SK-N-SH treated with all-trans-retinoic acid at 6 μM for 48 hours (cell line): ENCODE measurements around the gene DMAC2.
A peak's percentile ranks its signal among the peaks of the same experiment; 100 is the strongest.
"Not testable (repeated sequence)": the region's sequence is repeated elsewhere in the genome, so short reads cannot be mapped to it uniquely, and the experiment has no call there.

Source experiments
- ATAC-seq: fragments of 200-7000 bp; cut with Tn5 transposase; 3 replicates; pipeline ENCODE4 v1.9.1; 2020; ENCODE audit warnings: mild to moderate bottlenecking, moderate library complexity
- ARNTL ChIP-seq: fragments of 450-650 bp; formaldehyde crosslinking; IDR thresholded peaks from 2 replicates; pipeline ENCODE4 v1.5.0; 2020; ENCODE audit warnings: low read depth, mild to moderate bottlenecking, moderate library complexity, borderline replicate concordance
- BACH2 ChIP-seq: fragments of 250-450 bp; sonication (Bioruptor Pico); IDR thresholded peaks from 2 replicates; pipeline ENCODE4 v1.9.0; 2021; ENCODE audit warnings: mild to moderate bottlenecking, borderline replicate concordance
- CREB5 ChIP-seq: fragments of 250-450 bp; sonication (Bioruptor Pico); IDR thresholded peaks from 2 replicates; pipeline ENCODE4 v1.5.1; 2020; ENCODE audit warnings: low read depth, mild to moderate bottlenecking, moderate library complexity
- CSDC2 ChIP-seq: fragments of 250-450 bp; sonication (Bioruptor Pico); IDR thresholded peaks from 2 replicates; pipeline ENCODE4 v1.5.0; 2020; ENCODE audit warnings: mild to moderate bottlenecking, moderate library complexity
- CSRNP3 ChIP-seq: fragments of 250-450 bp; sonication (Bioruptor Pico); IDR thresholded peaks from 2 replicates; pipeline ENCODE4 v1.5.1; 2021; ENCODE audit warnings: mild to moderate bottlenecking, moderate library complexity
- GLIS3 ChIP-seq: fragments of 250-450 bp; sonication (Bioruptor Pico); IDR thresholded peaks from 2 replicates; pipeline ENCODE4 v1.5.0; 2020; ENCODE audit warnings: mild to moderate bottlenecking, moderate library complexity
- ISL1 ChIP-seq: fragments of 250-450 bp; sonication (Bioruptor Pico); IDR thresholded peaks from 2 replicates; pipeline ENCODE4 v2.1.2; 2022; ENCODE audit warnings: mild to moderate bottlenecking, moderate library complexity
- OSR1 ChIP-seq: fragments of 250-450 bp; sonication (Bioruptor Pico); IDR thresholded peaks from 2 replicates; pipeline ENCODE4 v1.8.0; 2022; ENCODE audit warnings: moderate library complexity, mild to moderate bottlenecking, inconsistent platforms
- PATZ1 ChIP-seq: fragments of 250-450 bp; sonication (Bioruptor Pico); IDR thresholded peaks from 2 replicates; pipeline ENCODE4 v1.8.0; 2020; ENCODE audit warnings: mild to moderate bottlenecking, moderate library complexity, borderline replicate concordance
- POU6F1 ChIP-seq: fragments of 250-450 bp; sonication (Bioruptor Pico); IDR thresholded peaks from 2 replicates; pipeline ENCODE4 v1.8.0; 2021; ENCODE audit warnings: low read depth, mild to moderate bottlenecking, moderate library complexity, borderline replicate concordance
- PPARA ChIP-seq: fragments of 250-450 bp; sonication (Bioruptor Pico); IDR thresholded peaks from 2 replicates; pipeline ENCODE4 v1.5.0; 2020; ENCODE audit warnings: mild to moderate bottlenecking, borderline replicate concordance
- TOX ChIP-seq: fragments of 250-450 bp; sonication (Bioruptor Pico); IDR thresholded peaks from 2 replicates; pipeline ENCODE4 v1.8.0; 2021; ENCODE audit warnings: mild to moderate bottlenecking, moderate library complexity, borderline replicate concordance
- ZC3H10 ChIP-seq: fragments of 250-450 bp; sonication (Bioruptor Pico); IDR thresholded peaks from 2 replicates; pipeline ENCODE4 v1.5.1; 2021; ENCODE audit warnings: mild to moderate bottlenecking, moderate library complexity
- ZFP3 ChIP-seq: fragments of 250-450 bp; sonication (Bioruptor Pico); IDR thresholded peaks from 2 replicates; pipeline ENCODE4 v1.5.0; 2020; ENCODE audit warnings: mild to moderate bottlenecking, moderate library complexity
- ZFP30 ChIP-seq: fragments of 450-650 bp; formaldehyde crosslinking; IDR thresholded peaks from 2 replicates; pipeline ENCODE4 v1.5.0; 2022; ENCODE audit warnings: mild to moderate bottlenecking, moderate library complexity
- ZNF70 ChIP-seq: fragments of 450-650 bp; formaldehyde crosslinking; IDR thresholded peaks from 2 replicates; pipeline ENCODE4 v1.5.0; 2020; ENCODE audit warnings: mild to moderate bottlenecking, moderate library complexity
- ZNF8 ChIP-seq: fragments of 450-650 bp; formaldehyde crosslinking; IDR thresholded peaks from 2 replicates; pipeline ENCODE4 v1.5.0; 2020; ENCODE audit warnings: mild to moderate bottlenecking, moderate library complexity

DMAC2 gene

GRCh38 chr19:41412953-41413352, 26.8 kb downstream of the DMAC2 start (continued):
- TF ChIP-seq CREB5 (CRISPR knock-in tag), result no peak
- no peak for TF ChIP-seq ZNF70 (CRISPR knock-in tag)
- no peak for TF ChIP-seq ZFP3
- TF ChIP-seq GLIS3 (CRISPR knock-in tag), result no peak

GRCh38 chr19:41411968-41412265, 27.8 kb downstream of the DMAC2 start:
- ATAC-seq, result no peak
- TF ChIP-seq ZFP3, result 0 out of 2 replicates have a peak, but pooled peaks have one; percentile 59
- no peak for TF ChIP-seq POU6F1 (CRISPR knock-in tag)
- TF ChIP-seq ZFP30 (CRISPR knock-in tag), result no peak

- no peak for TF ChIP-seq ZFP30 (CRISPR knock-in tag)
- no peak for TF ChIP-seq ZFP3
- no peak for TF ChIP-seq OSR1 (CRISPR knock-in tag)
- TF ChIP-seq ZNF70 (CRISPR knock-in tag), result no peak
- TF ChIP-seq PPARA, result no peak
- TF ChIP-seq ISL1 (CRISPR knock-in tag), result 0 out of 2 replicates have a peak, but pooled peaks have one; percentile 8
- TF ChIP-seq, all 23 proteins: peak for 1
- no peak for ATAC-seq
Measured at GRCh38 chr19:41411100-41411967, 28.4 kb downstream of the DMAC2 start.

- TF ChIP-seq TOX, result no peak
- no peak for TF ChIP-seq CREB5 (CRISPR knock-in tag)
- no peak for TF ChIP-seq POU6F1 (CRISPR knock-in tag)
- TF ChIP-seq ARNTL (CRISPR knock-in tag), result no peak
- TF ChIP-seq ZC3H10, result no peak
- no peak for TF ChIP-seq PATZ1 (CRISPR knock-in tag)
- no peak for TF ChIP-seq CSDC2 (CRISPR knock-in tag)
Measured at GRCh38 chr19:41410336-41411054, 29.2 kb downstream of the DMAC2 start.

GRCh38 chr19:41409288-41409687, 30.4 kb downstream of the DMAC2 start:
- no peak for TF ChIP-seq CREB5 (CRISPR knock-in tag)
- no peak for TF ChIP-seq ISL1 (CRISPR knock-in tag)
- no peak for TF ChIP-seq ARNTL (CRISPR knock-in tag)
- TF ChIP-seq CSRNP3 (CRISPR knock-in tag), result no peak
- TF ChIP-seq ZFP3, result no peak
- TF ChIP-seq ZNF8 (CRISPR knock-in tag), result no peak
- no peak for TF ChIP-seq TOX
- TF ChIP-seq BACH2 (CRISPR knock-in tag), result no peak
- no peak for TF ChIP-seq CSDC2 (CRISPR knock-in tag)
- peak; percentile 60 for ATAC-seq

More at GRCh38 chr19:41410336-41411054, 29.2 kb downstream of the DMAC2 start:
- no peak for ATAC-seq

GRCh38 chr19:41408846-41409245, 30.9 kb downstream of the DMAC2 start:
- ATAC-seq, result not testable (repeated sequence)
